ENCODE results near the gene ARHGAP15. TPM values are rescaled to one million over a fixed set of nuclear protein-coding genes. Genes with fewer than 3 reads are reported as not detected.

ARHGAP15 gene
- total RNA-seq, 2 donors from 2014 or later, result 11.0 to 11.8 TPM

DNA sequence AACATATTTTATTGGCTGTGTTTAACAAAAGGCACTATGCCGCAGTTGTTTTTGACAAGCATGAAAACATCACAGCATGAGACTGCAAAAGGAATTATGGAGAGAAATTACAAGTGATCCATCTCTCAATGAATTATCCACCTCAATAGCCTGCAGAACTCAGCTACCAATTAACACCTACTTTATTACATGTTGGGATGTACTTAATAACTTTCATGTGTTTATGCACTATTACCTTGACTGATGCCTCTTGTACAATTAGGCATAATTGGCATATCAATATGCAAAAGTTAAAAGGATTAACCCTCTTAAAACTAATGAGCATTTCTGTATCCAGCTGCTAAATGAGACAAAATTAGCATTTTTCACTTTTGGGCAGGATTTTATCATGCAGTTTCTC, 27.8 kb downstream of the ARHGAP15 start:
- ATAC-seq (ENCODE audit: insufficient number of reproducible peaks, low FRiP score, low read depth) (no peak), DNase-seq (ENCODE audit: low spot score) (no peak)
- Histone ChIP-seq H3K27me3 (replicated peaks; ENCODE audit: insufficient read depth) (no peaks in the 10 kb centered on the region), H3K9me3 (no peaks in the 10 kb centered on the region), H3K27ac (no peak overlapping the region), H3K4me3 (no peak overlapping the region), H3K36me3 (no peaks in the 10 kb centered on the region), H3K4me1 (ENCODE audit: control insufficient read depth in 1 of 2, low read depth in 2 of 2) (peaks cover 10 to 28% of the 10 kb centered on the region in 2 donors)
- TF ChIP-seq CTCF (IDR thresholded peaks at IDR 0.05), result no peak

DNA sequence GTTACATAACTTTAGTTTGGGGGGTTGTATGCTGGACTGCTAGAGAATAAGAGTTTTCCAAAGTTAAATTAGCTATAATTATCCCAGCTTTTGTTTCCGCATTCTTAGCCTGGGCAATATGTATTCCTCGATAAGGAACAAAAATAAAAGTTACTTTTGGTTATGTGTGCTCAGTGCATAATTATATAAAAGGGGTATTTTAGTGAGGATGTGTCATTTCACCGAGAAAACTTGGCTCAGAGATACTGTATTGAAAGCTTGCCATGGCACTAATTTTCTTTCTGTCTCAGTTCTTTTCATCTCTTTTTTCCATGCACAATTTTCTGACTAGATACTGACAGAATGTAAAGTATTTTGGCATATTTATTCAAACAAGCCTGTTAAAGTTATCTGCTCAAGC, 28.2 kb downstream of the ARHGAP15 start:
- Histone ChIP-seq H3K4me3 (no peak overlapping the region), H3K27me3 (replicated peaks; ENCODE audit: insufficient read depth) (no peaks in the 10 kb centered on the region), H3K9me3 (no peaks in the 10 kb centered on the region), H3K4me1 (ENCODE audit: control insufficient read depth in 1 of 2, low read depth in 2 of 2) (peaks cover 10 to 28% of the 10 kb centered on the region in 2 donors), H3K36me3 (no peaks in the 10 kb centered on the region), H3K27ac (no peak overlapping the region)
- DNase-seq (ENCODE audit: low spot score), result no peak
- ATAC-seq (ENCODE audit: insufficient number of reproducible peaks, low FRiP score, low read depth), result no peak
- TF ChIP-seq CTCF (IDR thresholded peaks at IDR 0.05), result no peak

- Histone ChIP-seq H3K27me3 (replicated peaks; ENCODE audit: insufficient read depth) (no peaks in the 10 kb centered on the region), H3K4me3 (no peak overlapping the region), H3K4me1 (ENCODE audit: control insufficient read depth in 1 of 2, low read depth in 2 of 2) (peaks cover 10 to 28% of the 10 kb centered on the region in 2 donors), H3K36me3 (no peaks in the 10 kb centered on the region), H3K27ac (no peak overlapping the region), H3K9me3 (no peaks in the 10 kb centered on the region)
- DNase-seq (ENCODE audit: low spot score) (no peak), ATAC-seq (ENCODE audit: insufficient number of reproducible peaks, low FRiP score, low read depth) (no peak)
- no peak for TF ChIP-seq CTCF (IDR thresholded peaks at IDR 0.05)
Observed at GRCh38 chr2:143158098-143158497, 28.9 kb downstream of the ARHGAP15 start.

GRCh38 chr2:143158551-143159485, 29.6 kb downstream of the ARHGAP15 start:
- Histone ChIP-seq H3K9me3 (no peaks in the 10 kb centered on the region), H3K4me1 (ENCODE audit: control insufficient read depth in 1 of 2, low read depth in 2 of 2) (peaks cover 10 to 28% of the 10 kb centered on the region in 2 donors), H3K4me3 (no peak overlapping the region), H3K27ac (no peak overlapping the region), H3K27me3 (replicated peaks; ENCODE audit: insufficient read depth) (no peaks in the 10 kb centered on the region), H3K36me3 (no peaks in the 10 kb centered on the region)
- no peak for TF ChIP-seq CTCF (IDR thresholded peaks at IDR 0.05)
- DNase-seq (ENCODE audit: low spot score) (no peak), ATAC-seq (ENCODE audit: insufficient number of reproducible peaks, low FRiP score, low read depth) (no peak)

DNA sequence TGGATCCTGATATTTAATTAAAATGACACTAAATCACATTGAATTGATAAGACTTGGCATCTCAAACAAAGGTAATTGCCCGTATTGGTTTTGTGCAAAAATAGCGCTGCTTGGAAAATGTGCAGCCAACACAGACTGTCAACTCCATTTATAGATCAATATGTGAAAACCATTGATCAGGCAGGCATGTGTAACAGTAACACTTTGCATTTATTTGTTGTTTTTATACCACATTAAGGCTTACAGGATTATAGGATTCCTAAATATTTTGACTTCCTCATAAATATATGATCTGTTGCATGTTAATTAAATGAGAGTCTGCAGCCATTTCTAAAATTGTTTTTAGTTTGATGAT, 30.2 kb downstream of the ARHGAP15 start:
- DNase-seq (ENCODE audit: low spot score) (no peak), ATAC-seq (ENCODE audit: insufficient number of reproducible peaks, low FRiP score, low read depth) (no peak)
- H3K27me3 ChIP-seq (replicated peaks; ENCODE audit: insufficient read depth), result no peaks in the 10 kb centered on the region

More for the DNA sequence above, 30.2 kb downstream of the ARHGAP15 start:
- Histone ChIP-seq H3K36me3 (no peaks in the 10 kb centered on the region), H3K4me1 (ENCODE audit: control insufficient read depth in 1 of 2, low read depth in 2 of 2) (peaks cover 10 to 28% of the 10 kb centered on the region in 2 donors), H3K4me3 (no peak overlapping the region), H3K27ac (no peak overlapping the region), H3K9me3 (no peaks in the 10 kb centered on the region)
- no peak for TF ChIP-seq CTCF (IDR thresholded peaks at IDR 0.05)

All from thoracic aorta (tissue), 2 donors.